GM18868 (cell line): ENCODE results near the gene TMEM38A.

ENCODE experiments used
- ATAC-seq: cut with Tn5 transposase; IDR thresholded peaks from one replicate; pipeline ENCODE4 v1.9.1; 2021; ENCODE audit warnings: mild to moderate bottlenecking, moderate library complexity; ENCODE audit not compliant: unreplicated experiment

TMEM38A gene

GRCh38 chr19:16660763-16661479, at the start of gene TMEM38A:
TMEM38A (plus strand) TSS chr19:16661139; CDS start chr19:16661218, 79 bp downstream.
- no peak for ATAC-seq

GRCh38 chr19:16612636-16613035, 48.3 kb upstream of the TMEM38A start:
- no peak for ATAC-seq

- ATAC-seq = no peak
These were observed 47.1 kb upstream of the TMEM38A start for GRCh38 chr19:16613841-16614240.

DNA sequence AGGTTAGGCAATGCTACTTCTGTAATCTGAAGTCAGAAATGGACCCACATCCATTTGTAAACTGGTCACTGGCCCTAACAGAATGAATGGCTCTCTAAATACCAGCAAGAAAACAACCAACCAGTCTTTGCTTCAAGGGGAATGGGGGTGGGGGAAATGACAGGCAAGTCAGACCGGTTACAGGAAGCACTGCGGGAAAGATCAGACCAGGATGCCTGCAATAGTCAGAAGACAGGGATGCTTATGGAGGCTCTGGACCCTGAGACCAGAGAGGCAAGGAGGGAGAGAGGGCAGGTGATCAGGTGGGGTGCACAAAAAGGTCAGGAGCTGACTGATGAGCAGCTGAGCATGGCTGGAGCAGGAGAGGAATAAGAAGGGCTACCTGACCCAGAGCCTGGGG, 46.0 kb upstream of the TMEM38A start:
- ATAC-seq = no peak

- ATAC-seq = no peak
These were observed 45.1 kb upstream of the TMEM38A start for GRCh38 chr19:16615808-16616207.

DNA sequence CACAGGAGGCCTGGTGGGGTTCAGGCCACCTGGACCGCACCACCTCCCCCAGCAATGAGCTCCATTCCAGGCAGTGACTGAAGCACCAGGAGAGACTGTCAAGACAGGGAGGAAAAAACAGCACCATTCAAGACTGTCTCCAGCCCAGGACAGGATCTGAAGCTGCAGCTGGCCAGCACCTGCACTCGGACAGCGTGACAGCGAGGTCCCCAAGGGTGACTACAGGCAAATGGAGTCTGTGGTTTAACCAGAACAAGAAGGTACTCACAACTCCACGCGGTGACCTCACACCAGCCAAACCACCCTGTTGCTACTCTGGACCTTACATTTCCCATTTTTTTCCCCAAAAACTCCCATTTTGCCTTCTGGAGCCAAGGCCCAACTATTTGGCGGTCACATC, 42.7 kb upstream of the TMEM38A start:
- ATAC-seq = no peak

DNA sequence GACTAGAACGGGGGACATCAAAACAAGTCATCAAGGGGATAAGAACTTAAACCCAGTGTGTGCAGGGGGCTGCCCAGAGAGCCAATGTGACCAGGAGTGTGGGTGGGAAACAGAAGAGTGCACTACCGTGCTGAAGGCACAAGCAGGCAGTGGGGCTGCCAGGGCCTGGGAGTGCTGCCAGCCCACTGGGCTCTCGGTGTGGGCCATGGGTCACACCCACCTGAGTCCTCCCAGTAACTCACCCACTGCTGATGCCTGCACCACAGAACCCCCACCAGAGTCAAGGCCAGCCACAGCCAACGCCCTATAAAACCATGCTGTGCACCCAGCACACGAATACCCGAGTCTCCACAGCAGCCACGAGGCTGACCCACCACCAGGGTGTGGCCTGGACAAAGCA, 41.5 kb upstream of the TMEM38A start:
- ATAC-seq = no peak

- no peak for ATAC-seq
These were observed 40.9 kb upstream of the TMEM38A start for GRCh38 chr19:16620018-16620417.

GRCh38 chr19:16620584-16620983, 40.4 kb upstream of the TMEM38A start:
- no peak for ATAC-seq

DNA sequence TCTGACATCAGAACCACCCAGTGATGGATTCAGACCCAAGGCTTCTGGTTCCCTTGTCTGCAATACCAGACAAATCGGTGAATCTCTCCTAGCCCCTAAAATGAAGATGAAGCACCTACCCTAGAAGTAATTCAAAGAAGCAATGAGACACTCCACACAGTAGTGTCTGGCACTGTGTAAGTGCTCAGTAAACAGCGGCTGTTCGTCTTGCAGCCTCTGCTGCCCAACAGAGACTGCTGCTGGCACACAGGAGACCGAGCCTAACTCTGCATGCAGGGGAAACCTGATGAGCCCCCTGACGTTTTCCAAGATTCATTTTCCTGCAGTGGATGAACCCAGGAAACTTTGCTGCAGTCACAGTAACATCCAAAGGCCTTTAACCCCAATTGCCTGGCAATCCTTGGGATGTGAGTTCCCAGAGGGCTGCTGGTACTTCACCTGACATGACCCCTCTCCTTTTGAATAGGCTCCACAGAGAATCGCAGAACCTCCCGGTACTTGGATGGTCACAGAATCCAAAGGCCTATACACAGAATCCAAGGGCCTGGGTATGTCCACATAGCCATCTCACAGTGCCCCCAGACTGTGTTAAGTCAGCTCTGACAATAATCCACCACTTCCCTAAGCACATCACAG, 39.7 kb upstream of the TMEM38A start:
- ATAC-seq = no peak

GRCh38 chr19:16623066-16623465, 37.9 kb upstream of the TMEM38A start:
- ATAC-seq = no peak

GRCh38 chr19:16623576-16623975, 37.4 kb upstream of the TMEM38A start:
- ATAC-seq = no peak

- ATAC-seq = no peak
These were observed 36.7 kb upstream of the TMEM38A start for GRCh38 chr19:16624236-16624635.

DNA sequence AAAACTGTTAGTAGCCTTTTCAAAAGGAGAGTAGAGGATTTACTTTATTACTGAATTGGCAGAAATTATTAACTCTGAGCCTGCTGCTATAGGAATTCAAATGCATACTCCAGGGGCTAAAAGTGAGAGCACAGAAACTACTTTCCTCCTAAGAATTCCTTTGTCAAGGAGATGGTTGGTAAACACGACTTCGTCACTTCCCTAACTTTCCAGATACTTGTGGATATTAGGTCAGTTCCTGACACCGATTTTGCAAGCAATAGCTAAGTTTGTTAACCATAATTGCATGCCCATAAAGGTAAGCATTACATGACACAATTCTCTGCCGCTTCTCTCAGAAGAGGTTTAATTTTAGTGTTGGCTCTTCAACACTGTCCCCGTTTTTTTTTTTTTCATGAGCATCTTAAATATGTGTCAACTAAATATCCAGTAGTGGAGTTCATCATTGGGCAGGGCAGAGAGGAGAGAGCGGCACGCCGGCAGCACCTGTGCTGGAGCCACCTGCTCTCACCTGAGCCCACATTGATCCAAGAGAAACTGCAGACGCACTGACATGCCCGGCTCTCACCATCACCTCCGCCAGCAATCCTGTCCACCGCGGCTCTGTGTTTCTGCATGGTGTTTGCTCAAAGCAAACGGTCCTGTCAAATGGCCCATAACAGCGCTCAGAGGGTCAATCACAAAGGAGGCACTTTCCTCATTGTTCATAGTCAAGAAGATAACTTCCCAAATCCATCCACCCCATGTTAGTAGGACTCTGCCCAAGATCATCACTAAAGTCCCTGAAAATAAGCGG, 35.6 kb upstream of the TMEM38A start:
- no peak for ATAC-seq

- ATAC-seq = no peak
These were observed 34.1 kb upstream of the TMEM38A start for GRCh38 chr19:16626796-16627192.

- ATAC-seq = no peak
These were observed 33.6 kb upstream of the TMEM38A start for GRCh38 chr19:16627193-16627927.

DNA sequence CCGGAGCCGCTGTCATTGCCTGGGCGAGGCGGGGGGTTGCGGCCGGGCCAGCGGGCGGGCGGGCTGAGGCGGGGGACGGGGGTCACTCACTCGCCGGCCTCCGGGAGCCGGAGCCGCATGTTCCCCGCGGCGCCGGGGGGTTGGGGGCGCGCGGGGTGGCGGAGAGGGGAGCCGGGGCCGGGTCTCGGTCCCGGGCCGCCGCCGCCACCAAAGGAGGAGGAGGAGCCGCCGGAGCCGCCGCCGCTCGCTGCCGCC, 33.1 kb upstream of the TMEM38A start:
- no peak for ATAC-seq

- peak; percentile 83 for ATAC-seq
These were observed 32.6 kb upstream of the TMEM38A start, which contains the start of gene MED26 for GRCh38 chr19:16628183-16628983. MED26 (minus strand) TSS chr19:16628204; CDS start chr19:16627943, 261 bp downstream.

DNA sequence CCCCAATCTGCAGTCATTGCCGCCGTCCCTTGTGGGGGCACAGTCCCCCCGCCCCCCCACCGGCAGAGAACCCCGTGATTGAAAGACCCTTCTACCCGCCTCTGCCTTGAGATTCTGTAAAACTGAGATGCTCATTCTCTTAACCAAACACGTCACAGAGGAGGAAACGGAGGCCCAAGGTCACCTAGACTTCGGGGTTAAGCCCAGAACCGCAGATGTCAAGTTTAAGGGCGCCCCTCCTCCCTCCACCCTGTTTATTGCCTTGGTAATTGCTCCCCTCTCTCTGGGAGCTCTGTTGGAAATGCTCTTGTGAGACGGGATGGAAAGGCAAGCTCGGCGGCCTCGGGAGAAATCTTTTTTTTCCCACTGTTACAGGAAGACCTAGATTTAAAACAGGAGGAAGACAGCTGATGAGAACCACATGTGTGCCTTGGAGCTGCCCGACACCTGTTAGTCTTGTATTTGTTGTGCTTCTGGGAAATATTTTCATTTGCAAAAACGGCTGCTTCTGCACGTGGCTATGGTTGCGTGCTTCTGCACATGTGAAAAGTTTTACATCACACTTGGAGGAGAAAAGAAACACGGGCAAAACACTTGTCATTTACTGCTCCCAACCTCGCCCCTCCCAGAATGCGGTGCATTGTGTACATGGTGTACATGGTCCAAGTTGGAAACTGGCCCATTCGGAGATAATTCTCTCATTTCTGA, 31.8 kb upstream of the TMEM38A start:
- no peak for ATAC-seq

- no peak for ATAC-seq
These were observed 29.5 kb upstream of the TMEM38A start for GRCh38 chr19:16631465-16631864.
